ENCODE data around the gene HAUS7. TPM values are rescaled to one million over a fixed set of nuclear protein-coding genes. Genes with fewer than 3 reads are reported as not detected.

The HAUS7 gene
- total RNA-seq, 1 donor from 2014 or later: 32.5 TPM

DNA sequence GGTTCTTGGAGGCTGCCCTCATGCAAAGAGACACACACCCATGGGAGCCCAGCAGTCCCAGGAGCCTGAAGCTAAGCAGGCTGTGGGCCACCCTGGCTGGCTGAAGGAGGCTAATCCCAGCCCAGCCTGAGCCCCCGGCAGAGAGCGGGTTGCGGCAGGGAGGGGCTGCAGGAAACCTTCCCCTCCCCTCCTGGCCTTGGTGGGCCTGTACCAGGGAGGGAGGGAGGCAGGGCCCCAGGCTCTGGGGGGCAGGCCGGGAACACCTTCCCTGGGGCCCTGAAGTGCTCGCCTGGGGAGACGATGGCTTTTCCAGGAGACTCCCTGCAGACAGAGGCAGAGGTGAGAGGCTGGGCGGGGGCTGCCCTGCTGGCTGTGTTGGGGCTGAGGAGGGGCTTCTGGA lies 28.1 kb upstream of the HAUS7 start:
- no peaks in the 10 kb centered on the region for H3K27me3 Mint-ChIP-seq
- H3K27ac Mint-ChIP-seq: no peak overlapping the region
- H3K9me3 Mint-ChIP-seq: no peaks in the 10 kb centered on the region
- DNase-seq (ENCODE audit: extremely low spot score, unreplicated experiment): no peak
- peaks cover 5% of the 10 kb centered on the region for H3K4me1 Mint-ChIP-seq (ENCODE audit: unreplicated experiment)
- no peak overlapping the region for H3K4me3 Mint-ChIP-seq
- TF ChIP-seq, protein P1, sequence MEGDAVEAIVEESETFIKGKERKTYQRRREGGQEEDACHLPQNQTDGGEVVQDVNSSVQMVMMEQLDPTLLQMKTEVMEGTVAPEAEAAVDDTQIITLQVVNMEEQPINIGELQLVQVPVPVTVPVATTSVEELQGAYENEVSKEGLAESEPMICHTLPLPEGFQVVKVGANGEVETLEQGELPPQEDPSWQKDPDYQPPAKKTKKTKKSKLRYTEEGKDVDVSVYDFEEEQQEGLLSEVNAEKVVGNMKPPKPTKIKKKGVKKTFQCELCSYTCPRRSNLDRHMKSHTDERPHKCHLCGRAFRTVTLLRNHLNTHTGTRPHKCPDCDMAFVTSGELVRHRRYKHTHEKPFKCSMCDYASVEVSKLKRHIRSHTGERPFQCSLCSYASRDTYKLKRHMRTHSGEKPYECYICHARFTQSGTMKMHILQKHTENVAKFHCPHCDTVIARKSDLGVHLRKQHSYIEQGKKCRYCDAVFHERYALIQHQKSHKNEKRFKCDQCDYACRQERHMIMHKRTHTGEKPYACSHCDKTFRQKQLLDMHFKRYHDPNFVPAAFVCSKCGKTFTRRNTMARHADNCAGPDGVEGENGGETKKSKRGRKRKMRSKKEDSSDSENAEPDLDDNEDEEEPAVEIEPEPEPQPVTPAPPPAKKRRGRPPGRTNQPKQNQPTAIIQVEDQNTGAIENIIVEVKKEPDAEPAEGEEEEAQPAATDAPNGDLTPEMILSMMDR (conservative IDR thresholded peaks at IDR 0.05): no peak
- H3K36me3 Mint-ChIP-seq: peaks cover 8% of the 10 kb centered on the region

DNA sequence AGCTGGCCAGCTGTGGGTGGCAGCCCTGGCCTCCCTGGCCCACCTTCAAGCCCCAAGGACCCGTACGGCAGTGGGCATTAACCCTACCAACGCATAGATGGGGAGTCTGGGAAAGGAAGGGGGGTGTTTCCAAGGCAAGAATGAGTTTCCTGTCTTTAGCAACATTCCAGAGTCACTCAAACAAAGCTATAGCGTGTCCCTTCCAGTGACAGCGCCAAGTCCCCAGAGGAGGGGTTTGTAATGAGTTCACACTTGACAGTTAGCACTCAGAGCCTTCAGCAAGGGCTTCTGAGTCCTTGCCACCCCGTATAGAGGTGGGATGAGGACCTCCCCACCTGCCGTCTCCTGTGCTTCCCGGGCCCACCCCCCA lies 26.2 kb upstream of the HAUS7 start:
- Mint-ChIP-seq H3K36me3 (peaks cover 8% of the 10 kb centered on the region), H3K9me3 (no peaks in the 10 kb centered on the region), H3K4me3 (no peak overlapping the region), H3K27me3 (no peaks in the 10 kb centered on the region), H3K4me1 (ENCODE audit: unreplicated experiment) (peaks cover 5% of the 10 kb centered on the region), H3K27ac (no peak overlapping the region)
- TF ChIP-seq, protein P1 (conservative IDR thresholded peaks at IDR 0.05): no peak
- DNase-seq (ENCODE audit: extremely low spot score, unreplicated experiment): no peak

- Mint-ChIP-seq H3K27ac (no peak overlapping the region), H3K4me3 (no peak overlapping the region), H3K36me3 (peaks cover 8% of the 10 kb centered on the region), H3K4me1 (ENCODE audit: unreplicated experiment) (peaks cover 5% of the 10 kb centered on the region), H3K27me3 (no peaks in the 10 kb centered on the region), H3K9me3 (no peaks in the 10 kb centered on the region)
- no peak for DNase-seq (ENCODE audit: extremely low spot score, unreplicated experiment)
- TF ChIP-seq, protein P1 (conservative IDR thresholded peaks at IDR 0.05): no peak
Measured at GRCh38 chrX:153495903-153496589, 25.7 kb upstream of the HAUS7 start.

- Mint-ChIP-seq H3K4me3 (peak overlapping the region; percentile 81), H3K36me3 (peaks cover under 1% of the 10 kb centered on the region), H3K27me3 (no peaks in the 10 kb centered on the region), H3K9me3 (no peaks in the 10 kb centered on the region), H3K27ac (no peak overlapping the region), H3K4me1 (ENCODE audit: unreplicated experiment) (peaks cover 5% of the 10 kb centered on the region)
- DNase-seq (ENCODE audit: extremely low spot score, unreplicated experiment): no peak
- TF ChIP-seq, protein P1 (conservative IDR thresholded peaks at IDR 0.05): peak; percentile 12
Measured at GRCh38 chrX:153495362-153495751, 25.0 kb upstream of the HAUS7 start.

DNA sequence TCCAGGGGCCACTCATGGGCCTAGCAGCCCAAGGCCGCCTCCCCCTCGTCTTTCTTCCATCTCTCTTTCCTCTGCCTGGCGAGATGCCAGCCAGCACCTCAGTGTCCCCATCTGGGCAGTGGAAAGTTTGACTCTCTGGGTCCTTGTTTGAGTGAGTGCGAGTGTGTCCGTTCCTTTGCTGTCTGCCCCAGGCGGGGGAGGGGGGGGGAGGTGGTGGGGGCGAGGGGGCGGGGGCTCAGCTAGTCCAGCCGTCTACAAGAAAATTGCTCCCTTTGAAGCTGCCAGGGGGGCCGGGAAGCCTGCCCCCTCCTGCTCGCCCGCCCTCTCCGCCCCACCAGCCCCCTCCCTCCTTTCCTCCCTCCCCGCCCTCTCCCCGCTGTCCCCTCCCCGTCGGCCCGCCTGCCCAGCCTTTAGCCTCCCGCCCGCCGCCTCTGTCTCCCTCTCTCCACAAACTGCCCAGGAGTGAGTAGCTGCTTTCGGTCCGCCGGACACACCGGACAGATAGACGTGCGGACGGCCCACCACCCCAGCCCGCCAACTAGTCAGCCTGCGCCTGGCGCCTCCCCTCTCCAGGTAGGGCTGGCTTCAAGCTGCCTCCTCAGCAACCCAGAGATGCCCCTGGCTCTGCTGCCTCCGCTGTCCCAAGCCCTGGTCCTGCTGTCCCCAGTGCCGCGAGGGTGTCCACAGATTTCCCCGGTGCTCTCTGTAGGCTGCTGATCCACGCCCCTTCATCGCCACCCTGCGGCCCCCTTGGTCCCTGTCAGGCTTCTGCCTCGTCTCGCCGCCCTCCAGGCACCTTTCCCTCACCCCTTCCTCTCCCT lies 24.4 kb upstream of the HAUS7 start, which contains the start of gene BGN:
Gene BGN, plus strand, starts transcription at position 440 of the 821 bp plus-strand sequence. CDS start 9,652 bp downstream, outside the sequence.
- no peaks in the 10 kb centered on the region for H3K9me3 Mint-ChIP-seq
- TF ChIP-seq, protein P1 (conservative IDR thresholded peaks at IDR 0.05): peak; percentile 58
- no peaks in the 10 kb centered on the region for H3K27me3 Mint-ChIP-seq
- H3K4me1 Mint-ChIP-seq (ENCODE audit: unreplicated experiment): peaks cover 5% of the 10 kb centered on the region
- H3K36me3 Mint-ChIP-seq: no peaks in the 10 kb centered on the region
- DNase-seq (ENCODE audit: extremely low spot score, unreplicated experiment): no peak
- H3K27ac Mint-ChIP-seq: no peak within 1 kb of the TSS
- H3K4me3 Mint-ChIP-seq: peak within 1 kb of the TSS; percentile 81

Data from type B pancreatic cell (in vitro differentiated cells).